Heart left ventricle (tissue), 16 donors: ENCODE results near the gene ADGRG6. TPM values are rescaled to one million over a fixed set of nuclear protein-coding genes. Genes with fewer than 3 reads are reported as not detected.

Experiments
- ATAC-seq, 4 donors: fragments of 200-7000 bp; cut with Tn5 transposase; one replicate each; pipeline ENCODE4 v1.9.1; 2020 to 2022; ENCODE audit warnings: moderate library complexity in 4 of 4, mild to moderate bottlenecking in 3 of 4, moderate number of reproducible peaks in 1 of 4
- DNase-seq, 5 donors: peaks; one replicate each; pipeline ENCODE4 v3.0.0-alpha.2; 2020
- H3K27ac ChIP-seq, 12 donors: fragments of 200-600 bp; sonication (generic) in 4 of 12; one replicate each; pipeline versions ENCODE4 v1.5.0 to v1.8.0; 2016 to 2022; ENCODE audit warnings: mild to moderate bottlenecking in 2 of 12
- H3K27me3 ChIP-seq, 9 donors: fragments of 200-600 bp; sonication (generic) in 2 of 9; one replicate each; pipeline versions ENCODE4 v1.5.1 to v1.8.0; 2016 to 2022; ENCODE audit warnings: mild to moderate bottlenecking in 3 of 9
- H3K36me3 ChIP-seq, 9 donors: fragments of 200-600 bp; sonication (generic) in 2 of 9; one replicate each; pipeline versions ENCODE4 v1.5.0 to v1.8.0; 2018 to 2022; ENCODE audit warnings: mild to moderate bottlenecking in 2 of 9
- H3K4me1 ChIP-seq, 12 donors: fragments of 200-600 bp; sonication (generic) in 4 of 12; one replicate each; pipeline versions ENCODE4 v1.5.0 to v1.8.0; 2016 to 2022; ENCODE audit warnings: mild to moderate bottlenecking in 3 of 12
- H3K4me3 ChIP-seq, 12 donors: fragments of 200-600 bp; sonication (generic) in 4 of 12; one replicate each; pipeline versions ENCODE4 v1.5.0 to v1.8.0; 2017 to 2022; ENCODE audit warnings: mild to moderate bottlenecking in 9 of 12, moderate library complexity in 4 of 12
- H3K9me3 ChIP-seq, 12 donors: fragments of 200-600 bp; sonication (generic) in 4 of 12; one replicate each; pipeline versions ENCODE4 v1.5.0 to v1.8.0; 2016 to 2022; ENCODE audit warnings: mild to moderate bottlenecking in 1 of 12
- CTCF ChIP-seq, 12 donors: fragments of 200-600 bp; sonication (generic) in 4 of 12; IDR thresholded peaks; one replicate each; pipeline versions ENCODE4 v1.5.0 to v1.8.0; 2018 to 2022; ENCODE audit warnings: antibody characterized with exemption in 12 of 12, mild to moderate bottlenecking in 5 of 12
- POLR2A ChIP-seq, 2 donors: fragments of 450-650 bp; IDR thresholded peaks; one replicate each; pipeline ENCODE4 v1.6.1; 2017; ENCODE audit warnings: antibody characterized with exemption in 2 of 2, mild to moderate bottlenecking in 2 of 2, moderate library complexity in 2 of 2
- WGBS, 4 donors: extraction: QIAGEN DNeasy Blood & Tissue Kit in 2 of 4; methylation state at CpG; one replicate each; pipeline versions ENCODE4 v1.1.5 to v1.1.7; 2013 to 2018; 5-methylcytosine and 5-hydroxymethylcytosine counted together
- intact Hi-C, 10 donors: fragments of 100-400 bp; cut with DNase I; formaldehyde crosslinking; loops; one replicate each; pipeline versions ENCODE4 v1.11.1 to v1.14.2; 2022
- polyA plus RNA-seq, 2 donors: library from polyadenylated mRNA; stranded (reverse); fragments of 200-250 nt; gene quantifications; one replicate each; pipeline ENCODE4 v1.2.3, GENCODE V29; 2013
- total RNA-seq, 9 donors: library from RNA; depleted of rRNA in 2 of 9; stranded (reverse); fragments of >200 nt in 2 of 9; fragmentation: NEBNext Ultra II Directional in 3 of 9; extraction: Animal tissue kit (Norgen Biotek cat#: 25700) in 3 of 9; gene quantifications; one replicate each; pipeline versions ENCODE4 v1.1.0 to v1.2.4, GENCODE V29; 2016 to 2023
- donor health status: ischemic (EF 13 %, LVEDD 7.1; RV severe dilation, severe dysfunction).
- donor health status: healthy with polysubstance abuse.
- donor health status: DM: no; HTN: yes; CAD: no.
- donor health status: DM: no; HTN: no; CAD: no.
- donor health status: ischemic (EF 25% LVEDD 6.9; RV normal size, moderate dysfunction).
- donor health status: ischemic (EF 25% LVEDD 5.7; RV mildly dilated, moderate dysfunction).
- donor health status: healthy.
- donor health status: DM: yes; HTN: yes; CAD: no.
- donor health status: ischemic (EF 35%, LVEDD 5.7; RV mildly dilated, moderate dysfunction).
- donor health status: nonischemic (EF 11% LVEDD 7.7; RV severe dilation, severe dysfunction).
- donor health status: DM: yes; HTN: yes; CAD: no.
- donor health status: PGD.
- donor health status: ischemic (EF 29% LVEDD 5.4; RV normal size, mild dysfunction).
- donor health status: nonischemic (EF 23%, LVEDD 6.1; RV moderate dilation, normal function).

The ADGRG6 gene
- total and polyA plus RNA-seq, 11 donors, result 0.61 to 10.5 (median 2.0) TPM

DNA sequence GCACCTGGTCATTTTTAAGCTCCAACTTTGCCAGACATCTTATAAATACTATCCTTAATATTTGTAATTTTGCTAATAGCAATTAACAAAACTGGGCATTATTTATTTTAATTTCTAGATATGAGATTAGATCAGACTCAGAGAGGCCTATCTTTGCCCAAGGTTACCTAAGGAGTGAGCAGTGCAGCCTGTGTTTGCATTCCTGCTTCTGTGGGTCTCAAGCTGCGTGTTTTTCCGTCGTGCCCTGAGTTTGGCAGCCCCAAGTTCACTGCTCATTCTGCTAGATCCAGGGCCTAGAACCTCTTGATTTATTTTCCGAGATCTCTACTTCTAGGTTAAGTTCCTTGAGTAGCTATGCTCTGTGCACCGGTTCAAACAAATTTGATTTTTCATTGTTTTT is 11.0 kb upstream of the ADGRG6 start:
- DNase-seq (no peak), ATAC-seq (no peak)
- TF ChIP-seq CTCF (IDR thresholded peaks at IDR 0.05), result no peak
- TF ChIP-seq POLR2A (IDR thresholded peaks at IDR 0.05), result no peak
- H3K9me3 ChIP-seq, result no peaks in the 10 kb centered on the region
- H3K4me3 ChIP-seq, result no peak overlapping the region
- peaks cover 0 to 7% (median 0%) of the 10 kb centered on the region in 12 donors for H3K4me1 ChIP-seq
- no peak overlapping the region for H3K27ac ChIP-seq
- WGBS, 4 donors, result 85 to 91% (median 88%) methylated on average over 5 of the region's 5 CpGs
- intact Hi-C loops, result no loop called here
- H3K27me3 ChIP-seq, result no peaks in the 10 kb centered on the region
- H3K36me3 ChIP-seq, result no peaks in the 10 kb centered on the region

DNA sequence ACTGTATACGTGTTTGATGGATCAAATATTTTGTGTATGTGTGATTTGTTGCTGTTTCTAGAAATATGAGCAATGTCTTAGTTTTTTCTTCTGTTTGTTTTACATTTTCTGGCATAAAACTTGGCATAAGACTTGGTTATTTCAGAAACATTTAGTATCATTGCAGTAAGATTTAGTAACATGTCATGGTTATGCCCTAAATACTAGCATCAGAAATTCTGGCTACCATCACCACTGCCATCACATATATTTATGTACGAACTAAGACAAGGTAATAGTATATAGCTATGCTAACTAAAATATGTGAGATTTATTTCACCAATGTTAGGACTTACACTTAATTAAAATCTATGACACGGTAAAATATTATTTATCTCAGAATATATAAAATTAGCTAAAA is 10.3 kb upstream of the ADGRG6 start:
- Histone ChIP-seq H3K4me1 (peaks cover 0 to 7% (median 0%) of the 10 kb centered on the region in 12 donors), H3K27me3 (no peaks in the 10 kb centered on the region), H3K27ac (no peak overlapping the region), H3K9me3 (no peaks in the 10 kb centered on the region), H3K36me3 (no peaks in the 10 kb centered on the region), H3K4me3 (no peak overlapping the region)
- no peak for TF ChIP-seq POLR2A (IDR thresholded peaks at IDR 0.05)
- TF ChIP-seq CTCF (IDR thresholded peaks at IDR 0.05), result no peak
- intact Hi-C loops, result no loop called here
- DNase-seq (no peak), ATAC-seq (no peak)
- 87 to 91% (median 90%) methylated on average over 3 of the region's 3 CpGs for WGBS, 4 donors

- Histone ChIP-seq H3K9me3 (no peaks in the 10 kb centered on the region), H3K4me1 (peaks cover 0 to 7% (median 0%) of the 10 kb centered on the region in 12 donors), H3K27ac (no peak overlapping the region), H3K36me3 (no peaks in the 10 kb centered on the region), H3K27me3 (no peaks in the 10 kb centered on the region), H3K4me3 (no peak overlapping the region)
- no peak for TF ChIP-seq CTCF (IDR thresholded peaks at IDR 0.05)
- TF ChIP-seq POLR2A (IDR thresholded peaks at IDR 0.05), result no peak
- intact Hi-C loops, result no loop called here
- WGBS, 4 donors, result 83 to 91% (median 91%) methylated on average over 6 of the region's 6 CpGs
- DNase-seq (no peak), ATAC-seq (no peak)
Measured at GRCh38 chr6:142292166-142292924, 9.5 kb upstream of the ADGRG6 start.

DNA sequence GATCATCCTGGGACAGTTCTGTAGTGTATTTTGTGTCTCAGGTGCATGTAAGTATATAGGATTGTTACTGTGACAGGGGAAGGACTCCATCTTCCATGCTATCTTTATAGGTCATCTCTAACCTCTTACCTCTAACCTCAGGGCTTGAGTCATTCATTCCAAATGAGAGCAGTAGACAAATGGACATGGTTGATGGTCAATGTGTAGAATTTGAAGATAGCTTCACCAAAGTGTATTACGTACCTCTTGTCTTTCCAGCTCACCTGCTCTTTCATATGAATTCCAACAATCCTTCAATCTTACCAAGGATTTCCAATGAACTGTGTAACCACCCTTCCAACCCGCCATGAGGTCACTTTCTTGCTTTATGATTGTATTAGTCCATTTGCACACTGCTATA is 8.7 kb upstream of the ADGRG6 start:
- Histone ChIP-seq H3K4me1 (peaks cover 0 to 7% (median 0%) of the 10 kb centered on the region in 12 donors), H3K9me3 (no peaks in the 10 kb centered on the region), H3K27ac (no peak overlapping the region), H3K27me3 (no peaks in the 10 kb centered on the region), H3K36me3 (no peaks in the 10 kb centered on the region), H3K4me3 (no peak overlapping the region)
- no peak for DNase-seq
- TF ChIP-seq CTCF (IDR thresholded peaks at IDR 0.05) (no peak), POLR2A (IDR thresholded peaks at IDR 0.05) (no peak)
- intact Hi-C loops, result no loop called here
- ATAC-seq, result no peak
- WGBS, 4 donors, result 95 to 96% (median 96%) methylated on average over 2 of the region's 2 CpGs
